Measurements from ENCODE around the gene LPCAT1. TPM values are rescaled to one million over a fixed set of nuclear protein-coding genes. Genes with fewer than 3 reads are reported as not detected.

Gene LPCAT1
- total and polyA plus RNA-seq, 2 of the 13 experiments (the other 11 are each of a cell fraction or from before 2014, with no cell fraction given) = 29.8 to 90.6 TPM

- TF ChIP-seq ZNF136 (CRISPR knock-in tag; IDR thresholded peaks at IDR 0.05; ENCODE audit: low read depth) = no peak
- peak; percentile 82 for TF ChIP-seq FOXK1 (CRISPR knock-in tag; IDR thresholded peaks at IDR 0.05; ENCODE audit: borderline replicate concordance, low read depth)
- no peak for TF ChIP-seq PLRG1 (conservative IDR thresholded peaks at IDR 0.05)
- no peak for TF ChIP-seq HINFP (CRISPR knock-in tag; IDR thresholded peaks at IDR 0.05; ENCODE audit: low read depth)
- TF ChIP-seq MEF2D (CRISPR knock-in tag; IDR thresholded peaks at IDR 0.05) = peak; percentile 92
- 0 out of 2 replicates have a peak, but pooled peaks have one; percentile 81 for TF ChIP-seq ZNF138 (CRISPR knock-in tag; IDR thresholded peaks at IDR 0.05; ENCODE audit: low read depth)
- TF ChIP-seq TBL1XR1 (IDR thresholded peaks at IDR 0.05; ENCODE audit: borderline replicate concordance, low read length, partially characterized antibody) = peak; percentile 74
- no peak for TF ChIP-seq SP1 (IDR thresholded peaks at IDR 0.05)
- TF ChIP-seq SP1 (CRISPR knock-in tag; IDR thresholded peaks at IDR 0.05) = peak; percentile 49
- no peak; the same call in 1 of the 2 replicates for TF ChIP-seq NCOR1 (IDR thresholded peaks at IDR 0.05; ENCODE audit: borderline replicate concordance, low read length)
- no peak for TF ChIP-seq CREB1 (IDR thresholded peaks at IDR 0.05)
- peak; percentile 47; the same call in 1 of the 2 replicates for TF ChIP-seq CREB1 (CRISPR knock-in tag; IDR thresholded peaks at IDR 0.05)
- no peak for TF ChIP-seq HCFC1 (IDR thresholded peaks at IDR 0.05; ENCODE audit: low read depth, low read length)
- peak; percentile 99 for TF ChIP-seq HMG20A (CRISPR knock-in tag; IDR thresholded peaks at IDR 0.05; ENCODE audit: borderline replicate concordance)
- peak; percentile 90 for TF ChIP-seq ZNF792 (CRISPR knock-in tag; IDR thresholded peaks at IDR 0.05)
- TF ChIP-seq NCOA5 (CRISPR knock-in tag; IDR thresholded peaks at IDR 0.05) = no peak
- TF ChIP-seq ZNF367 (CRISPR knock-in tag; IDR thresholded peaks at IDR 0.05; ENCODE audit: borderline replicate concordance) = no peak
- peak; percentile 74; the same call in 1 of the 2 replicates for TF ChIP-seq ZFP37 (CRISPR knock-in tag; IDR thresholded peaks at IDR 0.05; ENCODE audit: borderline replicate concordance)
- no peak for TF ChIP-seq ZNF672 (CRISPR knock-in tag; IDR thresholded peaks at IDR 0.05)
- TF ChIP-seq NFIC (IDR thresholded peaks at IDR 0.05; ENCODE audit: low read length) = peak; percentile 52; the same call in 1 of the 2 replicates
- TF ChIP-seq MBNL3 (CRISPR knock-in tag; conservative IDR thresholded peaks at IDR 0.05) = no peak
- TF ChIP-seq IRF2 (CRISPR knock-in tag; IDR thresholded peaks at IDR 0.05) = peak; percentile 95
- peak; percentile 96 for TF ChIP-seq HNRNPL (IDR thresholded peaks at IDR 0.05; ENCODE audit: low read depth, low read length)
- peak; percentile 75; the same call in 1 of the 2 replicates for TF ChIP-seq CCDC6 (CRISPR knock-in tag; IDR thresholded peaks at IDR 0.05)
- TF ChIP-seq CEBPB (IDR thresholded peaks at IDR 0.05; ENCODE audit: borderline replicate concordance, low read depth, low read length) = peak; percentile 93
- TF ChIP-seq HMGXB3 (CRISPR knock-in tag; IDR thresholded peaks at IDR 0.05; ENCODE audit: borderline replicate concordance) = no peak
- TF ChIP-seq MIXL1 (CRISPR knock-in tag; IDR thresholded peaks at IDR 0.05) = peak; percentile 90
- no peak for TF ChIP-seq REL (CRISPR knock-in tag; conservative IDR thresholded peaks at IDR 0.05)
These were observed 31.4 kb upstream of the LPCAT1 start (continued) for GRCh38 chr5:1555011-1555807.

All from HepG2 (cell line).